HEK293T (cell line): Measurements from ENCODE around the gene PTP4A2.

Experiments
- ELF4 ChIP-seq: fragments of 450-650 bp; IDR thresholded peaks from 2 replicates; pipeline ENCODE4 v1.6.1; 2017; ENCODE audit warnings: antibody characterized with exemption
- FOXK2 ChIP-seq: fragments of 450-650 bp; IDR thresholded peaks from 2 replicates; pipeline ENCODE4 v1.6.1; 2016; ENCODE audit warnings: mild to moderate bottlenecking

DNA sequence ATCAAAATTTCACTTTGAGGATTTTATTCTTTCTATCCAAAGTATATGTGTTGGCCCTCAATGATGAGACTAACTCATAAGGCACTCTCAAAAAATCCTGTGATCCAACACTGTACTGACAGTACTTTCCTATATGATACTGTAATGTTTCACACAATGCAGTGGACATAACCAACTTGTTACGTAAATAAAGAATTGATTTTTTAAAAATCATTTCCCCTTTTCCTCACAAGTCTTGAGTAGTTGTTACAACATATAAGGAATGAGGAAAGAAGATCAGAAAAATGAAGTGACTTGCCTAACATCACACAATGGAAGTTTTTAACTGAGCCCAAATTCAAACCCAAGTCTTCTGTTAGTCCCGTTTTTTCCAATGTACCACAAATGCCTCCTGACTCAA lies 17.2 kb downstream of the PTP4A2 start:
- TF ChIP-seq ELF4, result no peak
- TF ChIP-seq FOXK2, result no peak
